ENCODE data around the gene OPN1SW. TPM values are rescaled to one million over a fixed set of nuclear protein-coding genes. Genes with fewer than 3 reads are reported as not detected.

Gene OPN1SW
- total RNA-seq, 1 donor from 2014 or later, result not detected

- ATAC-seq (no peak), DNase-seq (ENCODE audit: missing footprints) (no peak)
- intact Hi-C loops (cut with DNase I), result no loop called here
Measured at GRCh38 chr7:128795129-128795528, 19.5 kb upstream of the OPN1SW start.

GRCh38 chr7:128794436-128794835, 18.8 kb upstream of the OPN1SW start:
- ATAC-seq, result no peak
- intact Hi-C loops (cut with DNase I), result loop anchor here (5.0 kb wide), 2 partner anchors 57 to 88 kb away; partner anchors contain the start of gene CALU
- no peak for DNase-seq (ENCODE audit: missing footprints)

GRCh38 chr7:128794020-128794419, 18.4 kb upstream of the OPN1SW start:
- DNase-seq (ENCODE audit: missing footprints) (no peak), ATAC-seq (no peak)
- intact Hi-C loops (cut with DNase I), result loop anchor here (5.0 kb wide), 2 partner anchors 57 to 88 kb away; partner anchors contain the start of gene CALU

GRCh38 chr7:128793181-128793547, 17.6 kb upstream of the OPN1SW start:
- ATAC-seq, result no peak
- DNase-seq (ENCODE audit: missing footprints), result no peak
- intact Hi-C loops (cut with DNase I), result loop anchor here (5.0 kb wide), 2 partner anchors 56 to 89 kb away; partner anchors contain the start of gene CALU

GRCh38 chr7:128792471-128793180, 17.0 kb upstream of the OPN1SW start:
- DNase-seq (ENCODE audit: missing footprints), result no peak
- intact Hi-C loops (cut with DNase I), result loop anchor here (5.0 kb wide), 2 partner anchors 55 to 90 kb away; partner anchors contain the start of gene CALU
- no peak for ATAC-seq

- ATAC-seq (no peak), DNase-seq (ENCODE audit: missing footprints) (no peak)
- intact Hi-C loops (cut with DNase I), result loop anchor here (2.0 to 5.0 kb wide), 3 partner anchors 39 to 90 kb away; partner anchors contain the start of genes CALU and FLNC
Measured at GRCh38 chr7:128791972-128792327, 16.4 kb upstream of the OPN1SW start.

GRCh38 chr7:128791121-128791971, 15.8 kb upstream of the OPN1SW start, which contains the start of gene CCDC136:
TSS of gene CCDC136 (plus strand) at chr7:128791968. CDS start at chr7:128792412, 444 bp downstream.
- DNase-seq (ENCODE audit: missing footprints) (peak; percentile 90), ATAC-seq (peak; percentile 90)
- intact Hi-C loops (cut with DNase I), result loop anchor here (2.0 to 5.0 kb wide), 3 partner anchors 39 to 91 kb away; partner anchors contain the start of genes CALU and FLNC

GRCh38 chr7:128790315-128791041, 14.9 kb upstream of the OPN1SW start:
- ATAC-seq (peak; percentile 15), DNase-seq (ENCODE audit: missing footprints) (no peak)
- intact Hi-C loops (cut with DNase I), result loop anchor here (2.0 to 5.0 kb wide), 3 partner anchors 40 to 92 kb away; partner anchors contain the start of genes CALU and FLNC

- no peak for ATAC-seq
- no peak for DNase-seq (ENCODE audit: missing footprints)
- intact Hi-C loops (cut with DNase I), result no loop called here
Measured at GRCh38 chr7:128788446-128789412, 13.1 kb upstream of the OPN1SW start.

- ATAC-seq (no peak), DNase-seq (ENCODE audit: missing footprints) (no peak)
- intact Hi-C loops (cut with DNase I), result no loop called here
Measured at GRCh38 chr7:128785738-128786137, 10.1 kb upstream of the OPN1SW start.

GRCh38 chr7:128783143-128783861, 7.7 kb upstream of the OPN1SW start:
- DNase-seq (ENCODE audit: missing footprints) (peak; percentile 89), ATAC-seq (peak; percentile 93)
- intact Hi-C loops (cut with DNase I), result no loop called here

GRCh38 chr7:128781851-128782250, 6.3 kb upstream of the OPN1SW start:
- DNase-seq (ENCODE audit: missing footprints) (no peak), ATAC-seq (no peak)
- intact Hi-C loops (cut with DNase I), result no loop called here

GRCh38 chr7:128781126-128781525, 5.5 kb upstream of the OPN1SW start:
- DNase-seq (ENCODE audit: missing footprints) (no peak), ATAC-seq (no peak)
- intact Hi-C loops (cut with DNase I), result no loop called here

GRCh38 chr7:128778946-128779345, 3.4 kb upstream of the OPN1SW start:
- intact Hi-C loops (cut with DNase I), result no loop called here
- no peak for ATAC-seq
- DNase-seq (ENCODE audit: missing footprints), result no peak

GRCh38 chr7:128777156-128778123, 1.8 kb upstream of the OPN1SW start:
- no peak for ATAC-seq
- intact Hi-C loops (cut with DNase I), result no loop called here
- DNase-seq (ENCODE audit: missing footprints), result no peak

GRCh38 chr7:128774921-128775320, 673 bp downstream of the OPN1SW start:
- intact Hi-C loops (cut with DNase I), result no loop called here
- no peak for ATAC-seq
- DNase-seq (ENCODE audit: missing footprints), result no peak
